Activated effector memory CD4-positive, alpha-beta T cell treated with Interleukin-2 at 50 U/mL for 16 hours (primary cell): ENCODE measurements around the gene FBXL19.
"Not testable (repeated sequence)": the region's sequence is repeated elsewhere in the genome, so short reads cannot be mapped to it uniquely, and the experiment has no call there.

ENCODE experiments used
- DNase-seq: peaks from one replicate; pipeline ENCODE4 v3.0.0-alpha.2; 2020

FBXL19 gene, protein sequence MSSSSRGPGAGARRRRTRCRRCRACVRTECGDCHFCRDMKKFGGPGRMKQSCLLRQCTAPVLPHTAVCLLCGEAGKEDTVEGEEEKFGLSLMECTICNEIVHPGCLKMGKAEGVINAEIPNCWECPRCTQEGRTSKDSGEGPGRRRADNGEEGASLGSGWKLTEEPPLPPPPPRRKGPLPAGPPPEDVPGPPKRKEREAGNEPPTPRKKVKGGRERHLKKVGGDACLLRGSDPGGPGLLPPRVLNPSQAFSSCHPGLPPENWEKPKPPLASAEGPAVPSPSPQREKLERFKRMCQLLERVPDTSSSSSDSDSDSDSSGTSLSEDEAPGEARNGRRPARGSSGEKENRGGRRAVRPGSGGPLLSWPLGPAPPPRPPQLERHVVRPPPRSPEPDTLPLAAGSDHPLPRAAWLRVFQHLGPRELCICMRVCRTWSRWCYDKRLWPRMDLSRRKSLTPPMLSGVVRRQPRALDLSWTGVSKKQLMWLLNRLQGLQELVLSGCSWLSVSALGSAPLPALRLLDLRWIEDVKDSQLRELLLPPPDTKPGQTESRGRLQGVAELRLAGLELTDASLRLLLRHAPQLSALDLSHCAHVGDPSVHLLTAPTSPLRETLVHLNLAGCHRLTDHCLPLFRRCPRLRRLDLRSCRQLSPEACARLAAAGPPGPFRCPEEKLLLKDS

GRCh38 chr16:30923554-30924075 lies at the start of gene FBXL19:
Gene FBXL19 (plus strand): TSS chr16:30923572. CDS start chr16:30925755, 2,183 bp downstream.
- DNase-seq: no peak

GRCh38 chr16:30874244-30874820 lies 49.0 kb upstream of the FBXL19 start:
- no peak for DNase-seq

DNA sequence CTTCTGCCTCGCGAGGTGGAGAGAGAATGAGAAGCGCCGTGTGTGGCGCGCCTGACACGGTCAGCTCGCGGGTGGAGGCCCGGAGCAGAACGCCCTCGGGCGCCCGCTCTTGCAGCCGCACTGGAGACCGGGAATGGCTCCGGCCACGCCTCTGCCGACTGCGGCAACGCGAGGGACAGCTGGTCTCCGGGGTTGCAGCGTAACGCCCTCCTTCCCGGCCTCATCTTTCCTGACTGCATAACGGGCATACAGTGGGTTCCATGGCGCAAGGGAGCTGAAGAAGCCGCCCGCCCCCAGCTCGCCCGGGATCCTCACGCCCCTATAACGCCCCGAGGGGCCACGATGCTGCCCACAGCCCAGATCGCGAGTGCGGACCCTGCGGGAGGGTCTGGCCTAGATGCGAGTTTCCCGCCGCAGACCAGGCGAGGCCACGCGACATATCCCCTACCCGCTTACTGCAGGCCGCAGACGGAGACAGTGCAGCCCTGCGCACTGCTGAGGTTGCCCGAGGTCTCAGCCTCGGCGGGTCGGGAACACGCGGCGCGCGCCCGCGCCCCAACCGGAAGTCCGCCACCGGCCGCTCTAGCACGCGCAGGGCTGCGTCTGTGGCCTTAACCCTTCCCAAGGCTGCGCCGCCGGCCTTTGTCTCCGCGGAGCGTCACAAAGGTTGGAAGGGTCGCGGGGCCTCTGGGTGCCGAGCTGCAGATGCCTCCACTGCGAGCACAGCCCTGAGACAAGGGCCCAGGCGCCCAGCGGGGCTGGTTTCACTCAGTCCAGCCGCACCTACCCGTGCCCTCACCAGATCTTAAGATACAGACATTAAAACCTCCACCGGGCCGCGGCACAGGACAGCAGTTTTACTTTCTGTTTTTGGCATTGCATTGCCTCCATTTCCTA lies 48.3 kb upstream of the FBXL19 start:
- DNase-seq: peak; percentile 90

DNA sequence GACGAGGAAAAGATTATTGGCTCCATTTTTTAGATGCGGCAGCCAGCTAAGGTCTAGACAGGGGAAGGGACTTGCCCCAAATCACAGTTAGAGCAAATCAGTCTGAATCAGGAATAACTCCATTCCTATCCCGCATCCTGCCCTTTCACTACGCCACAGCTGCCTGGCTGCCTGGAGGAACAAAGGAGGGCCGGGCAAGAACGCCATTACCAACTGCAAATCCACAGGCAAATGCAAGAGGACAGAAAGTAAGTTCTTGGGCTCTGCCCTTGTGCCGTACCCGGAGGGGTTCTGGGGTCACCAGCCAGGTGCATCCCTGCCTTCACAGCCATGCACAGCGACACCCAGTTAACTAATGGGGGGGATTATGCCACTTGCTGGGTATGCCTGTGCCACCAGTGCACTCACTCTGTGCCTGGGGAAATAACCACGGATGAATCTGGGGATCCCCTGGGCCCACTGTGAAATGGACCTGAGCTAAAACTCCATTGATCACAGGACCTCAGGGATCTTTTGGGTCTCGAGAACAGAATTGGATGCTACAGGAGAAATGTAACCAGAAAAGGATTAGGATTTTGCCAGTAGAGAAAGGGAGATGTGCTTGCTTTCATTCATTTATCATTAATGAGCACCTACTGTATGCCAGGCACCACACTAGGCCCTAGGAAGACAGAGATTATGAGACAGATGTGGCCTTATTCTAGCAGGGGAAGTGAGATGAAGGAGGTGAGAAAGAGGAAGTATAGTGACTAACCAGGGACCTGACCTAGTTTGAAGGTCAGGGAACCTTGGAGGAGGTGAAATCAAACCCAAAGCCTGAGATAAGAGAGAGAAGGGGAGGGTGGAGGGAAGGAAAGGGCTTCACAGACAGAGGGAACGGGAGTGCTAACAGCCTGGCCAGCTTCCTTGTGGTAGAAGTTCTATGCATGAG lies 47.2 kb upstream of the FBXL19 start:
- peak; percentile 16 for DNase-seq

DNA sequence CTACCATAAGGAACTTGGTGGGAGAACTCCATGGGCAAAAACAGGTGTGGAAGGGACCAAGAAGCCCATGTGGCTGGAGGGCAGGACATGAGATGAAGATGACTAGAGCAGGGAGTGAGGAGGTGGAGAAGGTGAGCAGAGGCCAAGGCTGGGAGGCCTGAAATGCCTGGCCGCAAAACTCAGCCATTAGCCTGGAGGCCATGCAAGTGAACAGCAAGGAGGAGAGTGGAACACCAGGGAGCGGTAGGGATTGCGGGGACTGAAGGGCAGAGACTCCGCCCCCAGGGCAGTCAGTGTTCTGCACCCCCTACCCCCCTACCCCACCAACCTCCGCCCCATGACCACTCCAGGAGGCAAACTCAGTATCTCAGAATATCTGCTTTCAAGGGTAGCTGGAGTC lies 46.5 kb upstream of the FBXL19 start:
- no peak for DNase-seq

DNA sequence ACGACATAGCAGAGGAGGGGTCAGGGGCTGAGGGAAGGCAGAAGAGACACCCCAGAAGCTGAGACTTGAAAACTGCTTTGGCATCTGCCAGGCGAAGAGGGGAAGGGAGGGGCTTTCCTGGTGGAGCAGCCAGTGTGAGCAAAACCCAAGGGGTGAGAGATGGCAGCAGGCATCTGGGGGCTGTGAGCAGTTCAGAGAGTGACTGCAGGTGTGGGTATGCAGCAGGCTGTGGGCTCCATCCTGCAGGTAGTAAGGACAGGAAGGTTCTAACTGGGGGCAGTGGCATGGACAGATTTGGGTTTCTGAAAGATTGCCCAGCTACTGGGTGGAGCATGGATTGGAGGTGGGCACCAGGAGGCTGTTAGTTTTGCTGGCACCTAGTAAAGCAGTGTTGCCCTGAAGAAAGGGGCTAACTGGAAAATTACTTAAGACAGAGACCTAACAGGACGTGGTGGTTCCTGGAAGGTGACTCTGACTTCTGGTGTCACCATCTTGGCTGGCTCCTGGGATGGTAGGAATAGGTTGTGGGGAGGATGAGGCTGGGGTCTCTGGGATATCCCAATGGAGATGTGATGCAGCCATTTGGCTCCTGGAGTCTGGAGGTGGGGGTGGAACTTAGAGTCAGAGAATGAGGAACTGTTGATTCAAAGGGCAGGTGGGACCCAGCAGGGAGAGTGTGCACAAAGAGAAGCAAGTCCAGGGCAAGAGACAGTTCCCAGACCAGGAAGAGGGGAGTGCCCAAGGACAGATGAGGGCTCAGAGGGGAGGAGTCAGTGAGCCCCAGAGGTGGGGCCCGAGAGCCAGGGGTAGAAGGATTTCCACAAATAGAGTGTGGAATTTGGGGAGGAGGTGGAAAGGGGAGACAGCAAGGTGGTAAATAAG lies 40.7 kb upstream of the FBXL19 start:
- DNase-seq: no peak

- no peak for DNase-seq
Measured at GRCh38 chr16:30884760-30885159, 38.6 kb upstream of the FBXL19 start.

DNA sequence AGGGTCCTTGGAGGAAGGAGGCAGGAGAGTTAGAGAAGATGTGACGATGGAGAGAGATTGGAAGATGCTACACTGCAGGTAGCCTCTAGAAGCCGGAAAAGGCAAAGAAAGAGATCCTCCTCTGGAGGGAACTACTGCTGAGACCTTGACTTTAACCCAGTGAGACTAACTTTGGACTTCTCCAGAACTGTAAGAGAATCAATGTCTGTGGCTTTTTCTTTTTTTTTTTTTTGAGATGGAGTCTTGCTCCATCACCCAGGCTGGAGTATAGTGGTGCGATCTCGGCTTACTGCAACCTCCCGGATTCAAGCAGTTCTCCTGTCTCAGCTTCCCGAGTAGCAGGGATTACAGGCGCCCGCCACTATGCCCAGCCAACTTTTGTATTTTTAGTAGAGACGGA lies 38.2 kb upstream of the FBXL19 start:
- no peak for DNase-seq

- DNase-seq: no peak
Measured at GRCh38 chr16:30886145-30886544, 37.2 kb upstream of the FBXL19 start.

DNA sequence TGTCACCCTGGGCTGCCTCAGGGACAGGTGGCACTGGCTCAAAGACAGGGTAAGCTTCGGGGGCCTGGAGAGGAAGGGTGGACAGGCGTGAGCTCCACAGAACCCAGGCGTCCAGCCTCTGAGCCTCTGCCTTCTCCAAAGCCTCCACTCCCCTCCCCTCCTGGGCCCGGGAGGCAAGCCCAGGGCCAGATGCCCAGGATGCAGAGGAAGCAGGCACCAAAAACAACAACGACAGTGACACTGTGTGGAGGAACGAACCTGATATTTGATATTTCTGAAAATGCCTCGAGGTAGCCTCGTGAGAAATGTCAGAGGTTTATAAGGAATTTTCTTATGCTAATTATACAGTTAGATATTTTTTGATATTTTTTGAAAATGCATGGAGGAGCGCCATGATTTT lies 35.4 kb upstream of the FBXL19 start:
- DNase-seq: no peak

DNA sequence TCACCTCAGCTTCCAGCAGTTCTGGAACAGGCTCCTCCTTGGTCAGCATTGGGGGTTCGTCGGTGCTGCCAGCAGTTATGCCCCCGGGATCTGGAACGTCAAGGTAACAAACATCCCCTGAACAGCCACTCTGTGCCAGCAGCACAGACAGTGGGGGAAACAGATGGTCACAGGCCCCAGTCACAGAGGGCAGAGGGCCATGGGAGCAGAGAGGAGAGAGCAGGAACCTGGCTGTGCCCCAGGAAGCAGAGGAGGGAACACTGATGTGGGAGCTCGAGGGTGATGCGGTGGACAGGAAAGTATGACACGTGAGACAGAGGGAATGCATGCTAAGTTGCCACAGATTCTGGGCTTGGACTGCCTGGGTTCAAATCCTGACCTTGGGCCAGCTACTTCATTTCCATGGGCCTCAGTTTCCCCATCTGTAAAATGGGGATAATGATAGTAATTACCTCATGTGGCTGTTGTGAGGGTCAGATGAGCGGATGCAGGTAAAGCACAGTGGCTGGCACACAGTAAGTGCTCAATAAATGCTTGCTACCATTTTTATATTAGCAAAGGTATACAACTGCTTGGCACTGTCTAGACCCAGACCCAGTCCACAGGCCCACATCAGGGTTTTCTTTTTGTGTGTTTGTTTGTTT lies 34.4 kb upstream of the FBXL19 start:
- DNase-seq: no peak

DNA sequence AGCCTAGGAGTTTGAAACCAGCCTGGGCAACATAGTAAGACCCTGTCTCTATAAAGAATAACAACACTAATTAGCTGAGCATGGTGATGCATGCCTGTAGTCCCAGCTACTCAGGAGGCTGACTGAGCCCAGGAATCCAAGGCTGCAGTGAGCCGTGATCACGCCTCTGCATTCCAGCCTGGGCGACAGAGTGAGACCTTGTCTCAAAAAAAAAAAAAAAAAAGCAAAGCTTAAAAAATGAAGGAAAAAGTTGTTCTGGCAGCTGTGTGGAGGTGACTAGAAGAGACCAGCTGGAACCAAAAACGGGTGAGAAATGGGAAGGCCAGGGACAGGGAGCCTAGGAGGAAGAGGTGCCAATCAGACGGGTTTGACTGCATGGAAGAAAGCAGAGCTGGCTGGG lies 33.7 kb upstream of the FBXL19 start:
- DNase-seq: no peak

- not testable (repeated sequence) for DNase-seq
Measured at GRCh38 chr16:30891043-30891823, 32.1 kb upstream of the FBXL19 start.

DNA sequence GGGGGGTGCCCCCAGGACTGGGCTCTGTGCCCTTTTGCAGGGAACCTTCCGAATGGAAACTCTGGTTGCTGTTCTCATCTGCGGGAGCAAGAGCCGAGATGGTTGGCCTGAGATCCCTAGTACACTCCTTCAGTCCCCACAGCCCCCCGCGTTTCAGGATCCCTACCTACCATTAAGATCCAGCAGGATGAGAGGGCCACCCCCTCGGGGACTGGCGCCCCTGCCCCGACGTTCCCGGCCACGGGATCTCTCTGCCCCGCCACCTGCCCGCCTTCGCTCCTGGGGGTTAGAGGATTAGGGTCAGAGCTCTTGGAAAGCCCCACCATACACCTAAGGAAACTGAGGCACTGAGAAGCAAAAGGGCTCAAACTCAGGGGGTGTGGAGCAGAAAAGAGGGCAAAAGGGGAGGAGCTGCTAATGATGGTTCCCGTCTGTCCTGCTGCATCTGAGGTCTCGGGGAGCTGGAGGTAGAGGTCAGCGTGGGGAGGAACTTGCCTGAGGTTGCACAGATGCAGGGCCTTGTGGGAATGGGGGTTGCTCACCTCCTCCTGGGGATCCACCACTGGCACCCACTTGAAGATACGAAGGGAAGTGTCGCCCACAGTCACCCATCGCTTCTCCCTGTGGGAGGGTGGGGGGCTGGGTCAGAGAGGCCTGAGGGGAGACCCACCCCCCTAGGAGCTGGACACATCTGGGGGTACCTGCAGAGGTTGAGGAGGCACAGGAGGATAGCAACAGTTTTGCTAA lies 30.5 kb upstream of the FBXL19 start:
- DNase-seq: no peak

GRCh38 chr16:30893417-30893743 lies 30.0 kb upstream of the FBXL19 start:
- DNase-seq: no peak

GRCh38 chr16:30893744-30894539 lies 29.4 kb upstream of the FBXL19 start, which contains the start of gene BCL7C:
Gene BCL7C (minus strand): TSS chr16:30894077. CDS start chr16:30893944, 133 bp downstream.
- peak; percentile 75 for DNase-seq

- no peak for DNase-seq
Measured at GRCh38 chr16:30894540-30895368, 28.6 kb upstream of the FBXL19 start.
